ENCODE results near the gene STK33.

STK33 gene

DNA sequence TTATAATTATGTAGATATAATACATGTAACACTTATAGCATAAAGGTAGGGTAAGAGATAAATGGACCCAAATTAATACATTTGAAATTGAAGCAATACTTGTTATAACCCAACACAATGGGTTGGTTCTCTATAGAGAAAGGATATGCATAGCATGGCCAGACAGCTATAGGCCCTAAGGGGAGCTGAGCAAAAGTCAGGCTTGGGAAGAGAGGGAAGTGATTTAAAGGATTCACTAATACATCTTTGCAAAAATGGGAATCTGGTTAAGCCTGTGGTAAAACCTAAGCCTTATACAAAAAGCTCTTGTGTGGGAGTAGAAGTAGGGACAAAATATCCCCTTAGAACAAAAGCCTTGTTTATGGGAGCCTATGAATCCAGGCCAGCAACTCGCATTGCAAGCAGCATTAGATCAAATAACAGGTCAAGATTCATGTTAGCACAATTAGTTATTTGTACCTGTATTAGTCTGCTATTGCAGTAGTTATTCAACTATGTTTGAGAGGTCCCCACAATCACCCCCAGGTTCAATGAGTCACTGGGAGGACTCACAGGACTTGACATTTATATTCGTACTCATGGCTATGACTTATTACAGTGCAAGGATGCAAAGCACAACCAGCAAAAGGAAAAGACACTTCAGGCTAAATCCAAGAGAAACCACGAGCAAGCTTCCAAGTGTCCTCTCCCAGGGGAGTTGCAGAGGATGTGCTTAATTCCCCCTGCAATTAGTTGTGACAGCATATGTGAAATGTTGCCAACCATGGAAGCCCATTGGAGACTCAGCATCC is 185.7 kb downstream of the STK33 start:
- DNase-seq: peak; percentile 82

DNA sequence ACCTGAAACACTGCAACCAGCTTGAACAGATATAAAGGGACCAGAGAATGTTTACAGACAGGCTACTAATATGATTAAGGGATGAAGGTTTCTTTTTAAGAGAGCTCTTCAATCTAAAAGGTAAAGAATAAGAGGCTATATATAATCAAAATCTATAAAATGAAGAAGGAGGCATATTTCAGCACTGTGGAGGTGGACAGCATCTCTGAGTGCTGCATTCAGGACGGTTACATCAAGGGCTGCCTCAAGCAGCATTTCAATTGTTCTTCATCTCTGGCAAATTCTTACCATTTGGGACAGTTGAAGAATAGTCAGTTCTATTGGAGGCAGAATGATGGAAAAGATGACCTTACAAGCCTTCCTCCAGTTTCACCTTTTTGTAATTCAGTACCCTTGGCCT is 190.7 kb downstream of the STK33 start:
- no peak for DNase-seq

DNA sequence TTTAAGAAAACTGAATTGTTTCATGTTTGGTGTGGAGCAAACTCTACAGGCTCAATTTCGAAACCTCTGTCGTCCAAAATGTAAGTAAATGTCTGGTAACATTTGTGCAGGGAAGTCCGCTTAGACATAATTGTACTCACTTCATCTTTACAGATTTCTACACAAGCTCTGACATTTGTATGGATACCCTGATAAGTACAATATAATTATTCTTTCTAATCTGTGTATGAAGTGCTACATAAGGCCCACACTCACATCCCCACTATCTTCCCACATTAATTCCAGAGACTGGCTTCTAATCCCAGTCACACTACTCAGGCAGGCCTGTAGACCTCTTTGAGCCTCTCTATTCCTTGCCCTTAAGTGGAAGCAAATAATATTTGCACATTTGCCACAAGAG is 201.1 kb downstream of the STK33 start:
- DNase-seq: no peak

DNA sequence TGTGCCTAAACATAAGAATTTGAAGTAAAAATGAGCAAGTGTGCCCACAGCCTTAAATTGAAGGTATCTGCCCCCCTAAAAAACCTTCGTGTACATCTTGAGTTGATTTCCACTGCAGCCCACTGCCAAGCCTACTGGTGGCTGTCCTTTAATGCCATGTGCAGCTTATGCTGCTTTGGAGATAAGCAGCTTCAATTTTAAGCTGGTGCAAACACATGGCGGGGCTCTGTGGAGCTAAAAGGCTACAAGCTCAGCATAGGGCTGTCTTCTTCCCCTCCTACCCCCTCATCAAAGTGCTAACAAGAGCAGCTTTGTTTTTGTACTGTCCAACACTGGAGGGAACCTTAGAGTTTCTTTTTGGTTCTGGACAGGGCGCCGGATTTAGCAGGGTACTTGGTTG is 201.9 kb downstream of the STK33 start:
- DNase-seq: no peak

DNA sequence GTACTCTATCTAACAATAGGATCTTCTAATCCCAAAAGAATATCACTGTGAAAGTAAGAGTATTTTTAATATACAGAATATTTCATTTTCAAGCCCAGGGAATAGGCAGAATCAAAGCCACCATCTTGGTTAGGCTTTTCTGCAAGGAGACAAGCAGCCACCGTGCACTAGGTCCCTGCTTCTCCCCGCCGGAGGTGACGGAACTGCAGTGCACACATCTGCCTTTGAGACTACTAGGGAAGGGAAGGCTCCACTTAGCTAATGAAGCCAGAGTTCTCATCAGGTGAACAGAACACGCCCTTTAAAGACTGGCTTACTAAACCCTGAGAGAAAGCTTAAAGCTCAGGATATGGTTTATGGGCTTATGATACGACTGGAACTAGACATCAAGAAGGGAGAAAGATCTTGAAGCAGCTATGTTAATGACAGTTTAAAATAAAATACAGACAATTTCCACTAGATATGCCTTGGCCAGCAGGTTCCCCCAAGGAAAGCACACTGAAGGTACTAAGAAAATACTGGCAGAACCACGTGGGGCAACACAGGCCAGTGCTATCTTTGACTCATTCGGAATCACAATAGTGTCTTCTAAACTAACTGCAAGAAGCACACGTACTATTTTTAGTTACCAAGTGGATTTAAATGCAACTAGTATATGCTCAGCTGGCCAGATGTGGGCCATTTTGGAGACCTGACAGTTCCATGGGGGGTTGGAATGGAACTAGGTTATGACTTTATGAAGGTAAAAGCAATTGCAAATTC is 203.0 kb downstream of the STK33 start:
- DNase-seq: no peak

DNA sequence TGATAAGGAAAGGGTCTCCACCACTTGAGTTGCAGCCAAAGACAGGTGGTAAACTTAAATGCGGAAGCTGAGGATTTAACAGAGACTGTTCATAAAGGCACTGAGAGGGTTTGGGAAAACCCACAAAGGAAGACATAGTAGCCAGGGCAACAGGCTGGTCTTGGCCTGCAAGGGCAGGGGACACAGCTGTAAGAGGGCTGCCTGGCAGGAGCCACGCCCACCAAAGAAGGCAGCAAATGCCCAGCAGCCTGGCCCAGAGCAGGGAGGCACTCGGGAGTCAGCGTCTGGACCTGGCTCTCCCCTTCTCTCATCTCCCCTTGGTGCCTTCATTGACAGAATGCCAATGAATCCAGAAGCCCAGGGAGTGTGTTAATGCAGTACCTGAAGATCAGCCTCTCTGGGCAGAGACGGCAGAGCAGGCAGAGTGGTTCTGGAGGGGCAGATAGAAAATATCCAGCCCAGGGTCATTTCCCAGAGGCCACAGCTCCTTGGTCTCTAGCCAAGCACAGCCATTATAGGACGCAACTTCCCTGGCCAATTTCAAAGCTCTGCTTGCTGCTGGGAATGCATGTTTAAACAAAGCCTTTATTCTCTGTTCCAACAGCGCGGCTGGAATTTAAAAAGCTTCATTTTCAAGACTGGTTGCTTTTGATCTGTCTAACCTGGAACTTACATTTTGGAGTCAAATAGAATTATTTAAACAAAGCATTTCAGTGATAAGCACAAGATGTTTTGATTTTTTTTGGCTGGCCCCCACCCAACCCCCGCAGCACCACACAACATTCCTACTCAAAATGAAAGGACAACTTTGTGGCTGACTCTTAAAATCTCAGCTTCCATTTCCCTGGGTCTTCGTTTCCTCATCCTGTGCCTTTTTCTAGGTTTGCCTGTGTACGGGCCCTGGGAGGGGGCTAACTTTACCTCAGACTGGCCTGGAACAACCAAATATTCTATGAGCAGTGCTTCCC is 204.7 kb downstream of the STK33 start:
- DNase-seq: peak; percentile 61

DNA sequence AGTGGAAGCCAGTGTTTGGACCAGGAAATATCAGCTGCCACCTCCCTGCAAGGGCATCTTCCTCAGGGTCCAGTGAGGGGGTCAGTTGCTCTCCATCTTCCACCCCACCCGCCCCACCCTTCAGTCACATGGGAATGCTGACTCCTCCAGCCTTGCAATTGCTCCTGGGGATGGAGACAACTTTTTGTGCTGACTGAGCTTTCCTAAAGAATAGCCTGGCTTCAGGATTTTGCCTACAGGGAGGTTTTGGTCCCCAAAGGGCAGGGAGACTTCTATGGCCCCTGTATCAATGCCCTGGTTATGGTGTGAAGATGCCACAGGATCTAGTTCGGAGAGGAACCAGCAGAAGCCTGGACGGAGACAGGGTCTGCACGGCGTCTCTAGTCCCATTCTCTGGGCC is 206.3 kb downstream of the STK33 start:
- no peak for DNase-seq

DNA sequence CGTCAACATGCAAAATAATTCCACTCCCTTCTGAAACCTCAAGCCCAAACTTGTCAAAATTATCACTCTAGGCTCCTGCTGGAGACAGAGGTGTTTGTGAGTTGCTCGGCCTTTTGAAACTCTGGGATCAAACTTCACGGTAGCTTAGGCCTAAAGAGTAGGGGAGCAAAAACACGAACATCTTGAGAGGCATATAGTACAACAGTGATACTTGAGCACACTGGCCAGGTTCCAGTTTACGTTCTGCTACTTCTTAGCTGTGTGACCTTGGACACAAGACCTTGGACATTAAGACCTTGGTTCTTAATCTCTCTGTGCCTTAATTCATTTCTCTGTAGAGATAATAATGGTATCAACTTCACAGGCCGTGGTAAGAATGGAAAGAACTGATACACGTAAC is 206.9 kb downstream of the STK33 start:
- no peak for DNase-seq

DNA sequence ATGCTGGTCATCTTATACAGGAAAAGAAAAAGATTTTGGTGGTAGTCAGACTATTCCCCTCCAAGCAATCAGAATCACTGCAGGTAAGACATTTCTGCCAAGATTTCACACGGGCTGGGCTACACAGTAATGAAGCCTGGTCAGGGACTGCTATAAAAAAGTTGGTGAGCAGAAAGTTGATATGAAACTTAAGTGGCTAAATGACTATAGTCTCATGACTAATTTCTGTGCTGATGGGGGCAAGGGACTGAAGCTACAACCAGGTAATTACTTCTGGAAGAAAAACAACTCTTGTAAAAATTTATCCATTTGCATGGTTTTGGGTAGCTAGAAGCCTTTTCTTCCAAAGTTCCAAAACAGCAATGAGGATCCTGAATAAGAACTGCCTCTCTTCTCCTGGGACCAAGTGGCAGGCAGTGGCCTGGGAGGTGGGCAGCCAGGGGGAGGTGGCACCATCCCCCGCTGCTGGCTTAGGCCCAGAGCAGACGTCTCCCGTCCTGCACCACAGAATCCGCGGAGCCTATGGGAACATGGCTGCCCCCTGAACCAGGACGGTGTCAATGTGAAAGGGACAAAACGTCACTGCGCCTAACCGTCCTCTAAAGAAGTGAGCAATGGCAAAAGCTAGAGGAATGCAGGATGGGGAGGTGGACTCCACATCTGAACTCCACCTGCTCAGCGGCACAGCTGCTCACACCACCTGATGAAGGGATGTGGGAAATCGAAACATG is 207.7 kb downstream of the STK33 start:
- DNase-seq: no peak

DNA sequence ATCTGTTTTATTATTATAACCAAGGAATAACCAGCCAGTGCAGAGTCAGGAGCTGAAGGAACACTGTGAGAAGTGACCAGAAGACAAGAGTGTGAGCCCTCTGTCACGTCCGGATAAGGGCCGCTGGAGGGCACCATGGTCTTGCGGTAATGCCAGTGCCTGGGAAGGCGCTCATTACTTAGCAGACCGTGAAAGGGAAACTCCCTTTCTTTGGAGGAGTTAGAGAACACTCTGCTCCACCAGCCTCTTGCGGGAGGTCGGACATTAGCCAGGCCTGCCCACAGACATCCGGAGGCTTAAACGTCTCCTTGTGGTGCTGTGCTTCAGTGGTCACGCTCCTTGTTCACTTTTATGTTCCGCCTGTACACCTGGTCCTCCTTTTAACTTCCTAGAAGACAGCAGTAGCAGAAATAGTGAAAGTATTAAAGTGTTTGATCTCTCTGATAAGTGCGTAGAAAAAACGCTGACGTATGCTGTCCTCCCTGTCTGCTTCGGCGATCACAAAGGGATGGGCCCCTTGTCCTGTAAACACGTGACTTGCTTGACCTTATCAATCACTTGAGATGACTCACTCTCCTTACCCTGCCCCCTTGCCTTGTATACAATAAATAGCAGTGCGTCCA is 209.7 kb downstream of the STK33 start:
- DNase-seq: no peak

DNA sequence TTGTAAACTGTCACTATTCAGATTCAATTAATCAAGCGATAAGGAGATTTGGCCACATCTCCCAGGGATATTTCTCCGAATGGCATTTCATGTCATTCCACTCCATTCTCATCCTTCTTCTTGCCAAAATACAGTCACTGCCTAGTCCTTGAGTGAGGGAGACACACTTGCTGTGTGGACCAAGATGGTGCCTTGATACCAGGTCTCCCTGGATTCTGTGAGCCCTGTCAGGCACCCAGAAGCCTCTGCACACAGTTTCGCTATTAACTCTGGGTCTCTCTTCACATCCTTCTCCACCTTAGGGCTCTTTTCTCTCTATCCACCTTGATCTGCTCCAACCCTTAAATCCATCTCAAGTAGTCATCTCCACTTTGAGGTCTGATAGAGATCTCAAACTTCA is 210.4 kb downstream of the STK33 start:
- no peak for DNase-seq

DNA sequence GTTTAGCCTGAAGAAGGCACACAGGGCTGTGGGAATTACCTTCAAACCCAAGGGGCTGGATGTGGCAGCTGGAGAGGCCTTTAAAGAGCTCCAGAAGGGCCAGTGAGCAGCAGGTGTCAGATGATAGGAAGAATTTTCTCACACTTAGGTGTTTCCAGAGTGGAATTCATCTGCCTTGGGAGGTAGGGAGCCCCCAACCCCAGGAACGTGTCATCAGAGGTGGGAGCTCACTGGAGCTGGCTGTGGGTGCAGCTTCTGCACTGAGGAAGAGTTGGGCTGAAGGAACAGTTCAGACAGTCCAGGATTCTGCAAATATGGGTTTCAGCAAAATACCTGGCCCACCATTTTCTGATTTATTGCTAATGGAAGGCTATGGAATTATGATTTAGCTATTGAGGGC is 210.8 kb downstream of the STK33 start:
- no peak for DNase-seq

DNA sequence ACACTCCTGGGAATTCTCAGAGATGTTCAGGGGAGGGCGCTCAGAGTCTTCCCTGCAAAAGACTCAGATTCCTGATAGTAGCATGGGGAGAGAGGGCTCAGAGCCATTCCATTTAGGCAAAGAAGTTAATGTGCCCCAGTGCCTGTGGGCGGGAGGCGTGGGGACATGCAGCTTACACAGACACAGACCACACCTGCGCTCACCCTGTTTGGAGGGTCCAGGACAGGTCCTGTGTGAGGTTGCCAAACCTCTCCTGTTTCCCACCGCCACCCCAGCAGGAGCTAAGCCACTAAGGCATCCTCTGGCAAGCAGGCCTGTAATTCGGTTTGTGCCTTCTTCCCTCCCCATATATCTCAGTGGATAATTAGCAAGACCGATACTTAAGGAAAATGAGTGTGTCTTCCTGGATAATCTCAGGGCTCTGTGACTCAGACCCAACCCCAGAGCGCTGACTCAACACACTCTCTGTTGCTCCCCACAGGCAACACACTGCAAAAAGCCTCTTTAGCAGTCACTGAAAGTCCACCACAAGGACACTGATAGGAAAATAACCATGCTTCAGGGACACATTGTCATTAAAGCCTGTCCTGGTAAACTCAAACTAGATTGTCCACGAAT is 211.5 kb downstream of the STK33 start:
- DNase-seq: peak; percentile 26

DNA sequence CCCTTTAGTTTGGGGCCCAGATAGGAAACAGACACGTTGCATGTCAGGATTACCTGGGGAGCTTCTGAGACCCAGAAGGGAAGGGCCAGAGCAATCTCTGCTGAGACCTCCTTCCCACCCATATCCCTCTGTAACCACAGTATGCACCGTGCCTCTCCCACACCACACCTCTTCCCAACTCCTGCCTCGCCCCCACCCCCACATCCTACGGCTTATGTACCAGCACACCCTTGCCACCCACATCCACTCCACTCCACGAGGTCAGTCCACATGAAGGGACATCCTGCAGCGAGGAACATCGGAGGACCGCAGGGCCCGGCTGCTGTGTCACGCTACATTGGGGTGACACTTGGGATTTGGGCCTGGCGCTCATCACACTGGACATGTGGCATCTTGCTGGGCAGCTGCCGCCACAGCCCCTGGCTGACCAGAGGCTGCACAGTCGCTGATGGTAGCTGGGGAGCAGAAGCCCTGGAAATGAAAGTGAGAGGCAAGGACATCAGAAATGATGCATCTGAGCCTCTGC is 212.1 kb downstream of the STK33 start:
- DNase-seq: no peak

DNA sequence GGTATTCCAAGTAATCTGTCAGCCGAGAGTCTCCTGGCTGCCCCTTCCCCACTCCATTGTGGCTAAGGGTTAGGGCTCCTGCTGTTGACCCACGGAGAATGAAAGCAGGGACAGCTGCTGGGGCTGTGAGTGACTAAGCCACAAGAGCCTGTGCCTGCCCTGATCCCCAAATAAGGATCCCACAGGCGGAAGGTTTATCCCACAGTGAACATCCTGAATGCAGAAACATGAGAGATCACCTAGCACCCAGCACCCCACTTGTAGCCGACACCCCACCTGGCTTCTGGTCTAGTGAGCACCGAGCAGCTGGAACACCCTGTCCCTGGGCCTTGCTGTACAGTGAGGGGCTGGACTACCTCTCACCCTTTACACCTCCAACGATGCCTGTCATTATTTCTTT is 212.7 kb downstream of the STK33 start:
- no peak for DNase-seq

DNA sequence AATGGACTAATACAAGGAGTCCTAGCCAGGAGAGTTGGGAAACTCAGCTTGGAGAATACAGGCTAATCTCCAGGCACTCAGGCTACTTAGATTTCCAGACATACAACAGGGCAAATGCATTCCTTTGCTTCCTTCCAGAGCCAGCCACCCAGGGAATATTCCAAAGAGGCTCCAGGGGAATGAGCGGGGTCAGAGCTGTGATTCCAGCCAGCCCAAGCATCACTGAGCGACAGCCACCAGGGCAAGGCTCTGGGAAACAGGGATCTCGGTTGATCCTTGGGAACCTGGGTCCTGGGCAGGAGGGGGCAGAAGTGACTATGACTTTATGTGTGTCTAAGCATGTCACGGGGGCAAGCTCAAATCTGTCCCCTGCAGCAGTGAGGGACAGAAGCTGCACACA is 218.1 kb downstream of the STK33 start:
- no peak for DNase-seq

DNA sequence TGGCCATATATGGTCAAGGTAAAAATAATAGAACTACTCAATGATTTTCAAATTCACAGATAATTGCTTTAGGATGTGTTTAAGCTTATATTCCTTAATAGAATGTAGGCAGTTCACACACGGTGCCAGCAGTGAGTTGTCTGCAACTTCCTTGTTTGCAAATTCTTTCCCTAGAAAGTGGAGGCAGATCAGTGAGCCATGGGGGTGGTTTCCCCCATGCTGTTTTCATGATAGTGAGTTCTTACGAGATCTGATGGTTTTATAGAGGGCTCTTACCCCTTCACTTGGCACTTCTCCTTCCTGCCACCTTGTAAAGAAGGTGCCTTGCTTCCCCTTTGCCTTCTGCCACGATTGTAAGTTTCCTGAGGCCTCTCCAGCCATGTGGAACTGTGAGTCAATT is 218.6 kb downstream of the STK33 start:
- DNase-seq: no peak

DNA sequence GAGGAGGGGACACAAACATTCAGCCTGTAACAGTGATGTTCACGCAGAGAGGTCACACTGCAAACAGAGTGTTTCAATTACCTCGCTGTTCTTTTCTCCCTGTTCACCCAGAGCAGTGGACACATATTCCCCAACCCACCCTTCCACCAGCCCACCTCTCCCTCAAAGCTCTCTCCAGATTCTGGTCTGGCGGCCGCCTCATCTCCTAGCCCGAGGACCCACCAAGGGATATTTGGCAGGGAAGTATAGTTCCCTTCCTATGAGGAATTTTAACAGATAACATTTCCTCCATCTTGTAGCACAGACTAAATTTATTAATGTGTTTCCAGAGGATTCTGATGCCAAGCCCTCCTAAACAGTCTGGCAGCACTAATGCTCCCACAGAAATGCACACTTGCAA is 219.3 kb downstream of the STK33 start:
- no peak for DNase-seq

DNA sequence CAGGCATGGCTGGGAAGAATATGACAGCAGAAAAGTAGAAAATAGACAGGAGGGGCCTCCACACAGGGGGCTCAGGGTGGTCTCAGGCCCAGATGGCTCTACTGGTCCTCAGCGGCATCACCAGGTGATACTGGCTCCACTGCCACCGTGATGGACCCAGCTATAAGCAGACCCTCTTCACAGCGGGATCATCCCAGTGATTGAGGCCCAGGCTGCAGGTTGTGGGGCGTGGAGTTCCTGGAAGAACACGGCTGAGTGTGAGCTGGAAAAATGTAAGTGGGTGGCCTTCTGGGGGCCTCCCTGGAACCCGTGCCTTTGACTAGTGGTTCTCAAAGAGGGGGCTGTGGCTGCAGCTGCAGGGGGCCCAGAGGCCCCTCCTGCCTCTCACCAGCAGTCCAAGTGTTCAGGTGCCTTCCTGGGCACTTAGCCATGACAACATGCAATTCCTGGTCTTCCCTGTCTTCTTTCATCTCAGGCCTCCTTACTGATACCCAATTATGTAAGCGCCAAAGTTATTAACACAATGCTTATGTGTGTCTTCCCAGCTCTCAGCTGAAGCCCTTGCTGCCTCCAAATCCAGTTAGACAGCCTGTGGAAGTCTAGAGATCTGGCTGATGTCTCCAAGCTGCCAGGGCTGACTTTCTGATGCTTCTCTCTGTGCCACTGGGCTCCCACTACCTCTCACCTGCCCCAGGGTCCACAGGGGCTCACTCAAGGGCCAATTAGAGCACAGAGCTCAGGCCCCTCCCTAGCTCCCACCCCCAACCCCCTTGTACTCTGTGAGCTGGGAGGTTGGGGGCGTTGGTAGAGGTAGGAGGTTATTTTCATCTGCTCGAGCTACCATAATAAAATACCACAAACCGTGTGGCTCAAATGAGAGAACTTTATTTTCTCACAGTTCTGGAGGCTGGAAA is 220.3 kb downstream of the STK33 start:
- DNase-seq: no peak

DNA sequence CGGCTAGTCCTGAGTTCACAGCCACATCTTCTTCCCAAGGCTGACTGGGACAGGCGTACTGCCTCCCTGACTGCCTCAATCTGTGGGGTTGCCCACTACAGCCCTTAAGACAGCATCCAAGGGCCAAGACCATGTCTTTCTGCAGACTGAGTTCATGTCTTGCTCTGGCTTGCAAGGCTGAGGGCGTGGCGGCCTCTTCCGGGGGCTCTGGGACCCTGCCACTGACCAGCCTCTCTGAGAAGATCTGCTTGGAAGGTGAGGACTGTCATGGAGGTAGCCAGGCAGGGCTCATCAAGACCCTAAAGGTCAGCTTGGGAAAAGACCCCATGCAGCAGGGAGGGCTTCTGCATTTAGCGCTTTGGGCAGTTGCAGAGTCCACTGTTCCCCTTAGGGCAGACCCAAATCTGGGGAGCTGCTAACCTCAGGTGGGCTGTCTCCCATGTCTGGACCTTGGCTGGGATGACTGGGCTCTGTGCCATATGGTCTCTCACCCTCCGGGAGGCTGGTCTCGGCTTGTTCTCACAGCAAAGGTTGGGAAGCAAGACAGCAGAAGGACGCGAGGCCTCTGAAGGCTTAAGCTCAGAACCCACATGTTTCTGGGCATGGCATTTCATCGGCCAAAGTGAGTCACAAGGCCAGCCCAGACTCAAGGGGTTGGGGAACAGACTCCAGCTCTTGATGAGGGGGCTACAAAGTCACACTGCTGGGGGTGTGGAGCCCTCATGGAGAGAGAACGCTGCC is 221.2 kb downstream of the STK33 start:
- DNase-seq: no peak

Measured in NCI-H69 (cell line).